GM19099 (cell line): ENCODE measurements around the gene ODAD3.

Experiments used
- POLR2A ChIP-seq: IDR thresholded peaks from 3 replicates; pipeline ENCODE4 v1.6.1; 2011; ENCODE audit warnings: low read depth; ENCODE audit not compliant: insufficient read length; ENCODE audit errors: extremely low read depth

ODAD3 gene

DNA sequence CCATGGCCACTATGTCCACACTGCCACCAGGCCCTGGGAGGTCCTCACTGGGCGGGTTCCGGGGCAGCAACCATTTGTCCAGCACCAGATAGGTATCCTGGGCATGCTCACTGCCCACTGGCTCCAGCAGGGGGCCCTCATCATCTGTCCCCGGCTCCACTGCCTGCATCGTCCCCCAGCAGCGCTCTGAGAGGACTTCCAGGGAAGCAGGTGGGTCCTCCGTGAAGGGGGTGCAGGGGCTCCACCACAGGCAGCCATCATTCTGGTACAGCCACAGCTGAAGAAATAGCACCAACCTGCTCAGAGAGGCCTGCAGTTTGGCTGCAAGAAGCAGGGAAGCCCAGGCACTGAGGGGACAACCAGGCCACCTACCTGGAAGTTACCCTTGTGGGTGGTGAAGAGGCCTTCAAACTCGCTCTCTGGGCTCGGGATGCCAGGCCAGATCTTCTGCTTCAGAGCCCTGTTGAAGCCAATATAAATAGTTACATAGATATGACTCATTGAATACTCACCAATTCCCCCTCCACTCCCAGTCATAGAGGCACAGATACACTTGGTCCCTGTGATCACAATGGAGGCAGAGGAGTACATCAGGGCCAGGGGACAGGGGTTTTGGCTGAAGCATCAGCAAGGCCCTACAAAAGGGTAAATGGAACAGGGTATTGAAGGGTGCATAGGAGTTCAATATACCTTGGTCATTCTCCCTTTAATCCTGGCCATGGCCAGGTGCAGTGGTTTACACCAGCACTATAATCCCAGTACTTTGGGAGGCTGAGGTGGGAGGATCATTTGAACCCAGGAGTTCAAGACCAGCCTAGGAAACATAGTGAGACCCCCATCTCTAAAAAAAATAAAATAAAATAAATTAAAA is 56.4 kb downstream of the ODAD3 start:
- TF ChIP-seq POLR2A = no peak

DNA sequence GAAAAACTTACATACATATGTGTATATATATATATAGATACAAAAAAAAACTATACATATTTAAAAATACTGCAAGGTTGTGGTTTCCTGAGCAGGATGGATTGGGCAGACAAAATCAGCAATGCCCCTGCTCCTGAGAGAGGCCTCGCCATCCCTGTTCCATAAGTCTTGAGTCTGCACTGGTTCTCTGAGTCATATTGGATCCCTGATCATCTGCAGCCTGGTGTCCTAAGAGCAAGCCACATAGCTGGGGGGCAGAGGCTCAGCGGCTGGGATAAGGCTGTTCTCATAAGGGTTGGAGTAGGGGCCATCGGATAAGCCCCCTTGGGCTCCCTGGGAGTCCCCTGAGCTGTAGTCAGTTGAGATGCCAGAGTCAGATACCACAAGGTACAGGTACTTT is 57.2 kb downstream of the ODAD3 start:
- no peak for TF ChIP-seq POLR2A

DNA sequence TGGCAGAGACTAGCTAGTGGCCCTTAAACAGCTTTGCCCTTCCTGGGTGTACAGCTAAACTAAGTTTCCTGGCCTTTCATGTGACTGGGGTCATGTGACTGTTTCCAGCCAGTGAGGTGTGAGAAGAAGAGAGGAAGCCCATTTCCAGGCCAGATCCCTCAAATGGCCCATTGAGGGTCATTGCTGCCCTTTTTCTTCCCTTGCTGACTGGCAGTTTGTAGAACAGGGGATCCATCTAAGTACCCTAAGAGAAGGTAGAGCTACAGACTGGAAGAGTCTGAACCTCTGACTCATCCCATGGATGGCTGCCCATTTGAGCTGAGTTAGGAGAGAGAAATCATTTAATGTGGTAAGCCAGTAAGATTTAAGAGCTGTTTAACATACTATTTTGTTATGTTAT is 57.7 kb downstream of the ODAD3 start:
- no peak for TF ChIP-seq POLR2A

DNA sequence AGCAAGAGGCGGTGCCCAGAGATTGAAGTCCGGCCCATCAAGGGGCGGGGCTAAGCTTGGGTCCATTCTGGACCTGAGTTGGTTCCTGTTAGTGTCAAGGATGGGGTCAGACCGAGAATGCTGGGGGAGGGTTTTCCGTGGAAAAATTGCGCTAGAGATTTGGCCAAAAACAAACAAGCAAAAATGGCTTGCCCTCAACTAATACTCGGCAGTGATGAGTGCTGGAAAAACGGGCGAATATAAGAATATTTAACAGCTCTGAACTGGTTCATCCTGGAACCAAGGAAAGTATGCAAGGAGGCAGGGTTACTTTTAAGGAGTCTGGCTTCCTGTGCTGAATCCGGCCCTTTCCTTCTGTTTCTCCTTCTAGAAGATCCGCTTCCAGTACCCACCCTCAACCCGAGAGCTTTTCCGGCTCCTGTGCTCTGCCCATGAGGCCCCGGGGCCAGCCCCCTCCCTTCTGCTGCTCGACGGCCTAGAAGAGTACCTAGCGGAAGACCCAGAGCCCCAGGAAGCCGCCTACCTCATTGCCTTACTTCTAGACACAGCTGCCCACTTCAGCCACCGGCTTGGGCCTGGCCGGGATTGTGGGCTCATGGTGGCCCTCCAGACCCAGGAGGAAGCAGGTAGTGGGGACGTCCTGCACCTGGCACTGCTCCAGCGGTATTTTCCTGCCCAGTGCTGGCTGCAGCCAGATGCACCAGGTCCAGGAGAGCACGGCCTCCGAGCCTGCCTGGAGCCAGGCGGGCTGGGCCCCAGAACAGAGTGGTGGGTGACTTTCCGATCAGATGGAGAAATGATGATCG is 59.6 kb downstream of the ODAD3 start:
- TF ChIP-seq POLR2A = peak; percentile 63

DNA sequence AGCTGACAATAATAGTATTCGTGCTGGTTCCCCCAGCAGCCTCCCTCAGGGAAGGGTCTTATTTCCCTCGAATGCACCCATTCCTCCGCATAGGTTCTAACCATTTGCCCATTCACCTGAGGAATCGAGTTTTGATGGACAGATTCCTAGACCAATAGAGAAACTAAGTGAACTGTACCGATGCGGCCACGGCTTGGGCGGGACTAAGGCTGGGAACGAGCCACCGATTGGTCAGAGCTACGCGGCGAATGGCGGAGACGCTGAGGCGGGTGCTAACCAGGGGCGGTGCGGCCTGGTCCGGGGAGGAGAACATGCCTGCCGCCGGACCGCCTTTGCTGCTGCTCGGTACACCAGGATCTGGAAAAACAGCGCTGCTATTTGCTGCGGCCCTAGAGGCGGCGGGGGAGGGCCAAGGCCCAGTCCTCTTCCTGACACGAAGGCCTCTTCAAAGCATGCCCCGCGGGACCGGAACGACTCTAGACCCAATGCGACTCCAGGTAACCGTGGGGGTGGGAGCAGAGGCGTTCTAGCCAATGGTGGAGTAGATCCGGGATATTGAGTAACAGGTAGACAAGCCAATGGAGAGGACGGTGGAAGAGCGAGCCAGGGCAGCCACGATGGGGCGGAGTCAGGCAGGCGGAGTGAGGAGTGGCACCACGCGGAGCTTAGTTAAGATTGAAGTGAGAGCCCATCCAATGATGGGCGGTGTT is 60.3 kb downstream of the ODAD3 start, which contains the start of gene SWSAP1:
TSS of gene SWSAP1 (plus strand) at position 234 of the 710 bp plus-strand sequence. CDS start at position 249, 15 bp downstream.
- peak; percentile 84 for TF ChIP-seq POLR2A

DNA sequence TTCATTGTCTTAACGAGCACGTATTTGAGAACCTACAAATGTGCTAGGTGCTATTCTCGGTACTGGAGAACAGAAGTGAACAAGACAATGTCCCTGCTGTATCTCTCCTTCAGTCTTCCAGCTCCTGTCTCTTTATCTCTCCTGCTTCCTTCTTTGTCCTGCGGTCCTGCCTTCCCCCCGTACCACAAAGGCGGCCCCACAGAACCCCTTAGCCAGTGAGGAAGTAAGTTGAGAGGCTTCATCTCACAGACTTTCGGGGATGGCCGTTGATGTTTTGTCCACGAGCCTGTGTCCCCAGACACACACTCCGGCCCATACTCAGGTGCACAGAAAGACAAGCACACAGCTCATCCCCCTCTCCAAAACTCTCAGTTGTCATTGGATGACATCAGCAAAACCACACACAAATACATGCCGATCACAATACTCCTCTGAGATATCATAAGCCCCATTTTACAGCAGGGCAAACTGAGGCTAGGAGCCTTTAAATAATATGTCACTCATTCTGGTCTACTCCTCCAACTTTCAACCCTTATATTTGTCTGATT is 61.0 kb downstream of the ODAD3 start:
- no peak for TF ChIP-seq POLR2A

DNA sequence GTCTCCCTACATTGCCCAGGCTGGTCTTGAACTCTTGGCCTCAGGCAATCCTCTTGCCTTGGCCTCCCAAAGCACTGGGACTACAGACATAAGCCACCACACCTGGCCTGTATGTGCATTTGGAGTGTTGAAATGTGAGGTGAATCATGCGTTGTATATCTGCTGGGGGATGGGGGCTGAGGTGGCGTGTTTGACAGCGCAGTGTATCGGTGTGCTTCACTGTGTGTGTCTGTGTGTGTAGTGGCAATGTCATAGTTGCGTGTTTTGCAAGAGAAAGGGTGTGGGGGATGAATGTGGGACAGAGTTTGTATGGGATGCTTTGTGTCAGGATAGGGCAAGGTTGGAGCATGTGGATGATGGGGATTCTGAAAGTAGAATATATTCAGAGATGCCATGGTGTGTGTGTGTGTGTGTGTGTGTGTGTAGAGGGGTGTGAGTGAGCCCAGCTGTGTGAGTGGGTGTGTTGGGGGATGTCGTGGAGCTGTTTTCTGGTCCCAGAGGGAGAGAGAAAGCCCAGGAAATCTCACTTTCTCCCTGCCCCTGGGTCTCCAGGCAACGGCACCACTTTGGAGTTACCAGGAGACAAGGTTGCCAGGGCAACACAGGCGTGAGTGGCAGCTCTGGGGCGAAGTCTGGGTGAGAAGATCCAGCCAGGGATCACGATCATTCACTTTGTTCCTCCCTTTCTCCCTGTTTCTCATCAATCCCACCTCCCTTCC is 61.6 kb downstream of the ODAD3 start:
- TF ChIP-seq POLR2A = no peak

DNA sequence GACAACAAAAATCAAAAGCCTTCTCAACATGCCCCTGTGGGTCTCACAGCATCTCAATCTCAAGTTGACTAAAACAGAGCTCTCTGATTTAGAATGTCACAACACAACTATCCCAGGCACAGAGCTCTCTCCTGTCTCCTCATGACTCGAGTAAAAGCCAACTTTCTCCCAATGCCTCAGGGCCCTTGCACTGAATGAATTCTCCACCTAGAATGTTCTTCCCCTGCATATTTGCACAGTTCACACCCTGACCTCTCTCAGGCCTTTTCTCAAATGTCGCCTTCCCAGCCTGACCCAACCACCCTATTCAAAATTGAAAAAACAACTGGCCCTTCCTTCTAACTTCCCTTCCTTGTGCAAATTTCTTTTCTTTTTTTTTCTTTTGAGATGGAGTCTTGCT is 64.2 kb downstream of the ODAD3 start:
- TF ChIP-seq POLR2A = no peak
